GM12873 (cell line): Measurements from ENCODE around the gene INSYN1.

Source experiments
- TF ChIP-seq, protein P1 (sequence below): IDR thresholded peaks from 2 replicates; pipeline ENCODE4 v1.5.1; 2012; ENCODE audit warnings: low read depth, mild to moderate bottlenecking, moderate library complexity, low read length, control low read depth; ENCODE audit not compliant: insufficient read depth; ENCODE audit errors: missing control alignments

Gene INSYN1

DNA sequence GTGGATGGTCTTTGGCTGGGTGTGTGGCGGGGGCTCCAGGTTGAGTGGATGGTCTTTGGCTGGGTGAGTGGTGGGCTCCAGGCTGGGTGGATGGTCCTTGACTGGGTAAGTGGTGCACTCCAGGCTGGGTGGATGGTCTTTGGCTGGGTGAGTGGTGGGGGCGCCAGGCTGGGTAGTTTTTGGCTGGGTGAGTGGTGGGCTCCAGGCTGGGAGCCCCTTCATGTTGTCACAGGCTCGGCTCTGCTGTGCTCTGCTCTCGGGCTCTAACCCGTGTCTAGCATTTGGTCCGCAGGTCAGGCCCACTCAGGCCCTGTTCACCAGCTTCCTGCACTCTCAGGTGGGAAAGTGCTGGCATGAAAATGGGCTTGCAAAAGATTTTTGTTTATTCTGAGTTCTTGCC, 43.9 kb downstream of the INSYN1 start:
- TF ChIP-seq, protein P1, sequence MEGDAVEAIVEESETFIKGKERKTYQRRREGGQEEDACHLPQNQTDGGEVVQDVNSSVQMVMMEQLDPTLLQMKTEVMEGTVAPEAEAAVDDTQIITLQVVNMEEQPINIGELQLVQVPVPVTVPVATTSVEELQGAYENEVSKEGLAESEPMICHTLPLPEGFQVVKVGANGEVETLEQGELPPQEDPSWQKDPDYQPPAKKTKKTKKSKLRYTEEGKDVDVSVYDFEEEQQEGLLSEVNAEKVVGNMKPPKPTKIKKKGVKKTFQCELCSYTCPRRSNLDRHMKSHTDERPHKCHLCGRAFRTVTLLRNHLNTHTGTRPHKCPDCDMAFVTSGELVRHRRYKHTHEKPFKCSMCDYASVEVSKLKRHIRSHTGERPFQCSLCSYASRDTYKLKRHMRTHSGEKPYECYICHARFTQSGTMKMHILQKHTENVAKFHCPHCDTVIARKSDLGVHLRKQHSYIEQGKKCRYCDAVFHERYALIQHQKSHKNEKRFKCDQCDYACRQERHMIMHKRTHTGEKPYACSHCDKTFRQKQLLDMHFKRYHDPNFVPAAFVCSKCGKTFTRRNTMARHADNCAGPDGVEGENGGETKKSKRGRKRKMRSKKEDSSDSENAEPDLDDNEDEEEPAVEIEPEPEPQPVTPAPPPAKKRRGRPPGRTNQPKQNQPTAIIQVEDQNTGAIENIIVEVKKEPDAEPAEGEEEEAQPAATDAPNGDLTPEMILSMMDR: no peak

- TF ChIP-seq, protein P1: no peak
Measured at GRCh38 chr15:73708691-73709090, 44.5 kb downstream of the INSYN1 start.

- TF ChIP-seq, protein P1: peak; percentile 91
Measured at GRCh38 chr15:73704869-73705645, 48.1 kb downstream of the INSYN1 start.

DNA sequence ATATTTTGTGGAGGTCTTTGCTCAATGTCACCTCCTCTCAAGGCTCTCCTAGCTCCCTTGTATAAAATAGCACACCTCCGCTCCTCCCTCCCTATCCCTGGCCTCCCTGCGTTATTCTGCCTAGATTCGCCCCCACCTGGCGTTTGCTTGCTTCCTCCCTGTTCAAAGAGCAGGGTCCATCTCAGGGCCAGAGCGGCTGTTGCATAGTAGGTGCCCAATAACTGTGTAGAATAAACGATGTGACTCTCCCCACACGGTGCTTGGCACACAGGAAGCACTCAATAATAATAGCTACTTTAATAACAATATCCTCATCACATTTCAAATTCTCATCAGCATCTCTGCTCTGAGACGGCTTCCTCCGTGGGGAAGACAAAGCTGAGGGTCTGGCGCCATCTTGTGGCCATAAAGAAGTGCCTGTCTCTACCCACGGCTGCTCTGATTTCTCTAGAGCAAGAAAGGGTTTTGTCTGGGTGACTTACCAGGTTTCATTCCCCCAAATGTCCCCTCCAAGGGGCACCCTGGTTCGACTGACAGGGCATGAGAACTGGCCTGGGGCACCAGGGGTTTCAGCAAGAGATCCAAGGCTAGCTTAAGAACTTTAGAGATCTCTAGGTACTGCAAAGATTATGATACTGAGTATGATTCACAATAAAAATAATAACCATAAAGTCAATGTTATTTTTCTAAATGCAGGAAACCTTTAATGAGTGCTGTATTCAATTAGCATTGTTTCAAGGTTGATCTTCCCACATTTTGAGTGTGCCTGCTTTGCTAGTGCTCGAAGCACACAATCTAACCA, 52.9 kb downstream of the INSYN1 start:
- TF ChIP-seq, protein P1: peak; percentile 90

DNA sequence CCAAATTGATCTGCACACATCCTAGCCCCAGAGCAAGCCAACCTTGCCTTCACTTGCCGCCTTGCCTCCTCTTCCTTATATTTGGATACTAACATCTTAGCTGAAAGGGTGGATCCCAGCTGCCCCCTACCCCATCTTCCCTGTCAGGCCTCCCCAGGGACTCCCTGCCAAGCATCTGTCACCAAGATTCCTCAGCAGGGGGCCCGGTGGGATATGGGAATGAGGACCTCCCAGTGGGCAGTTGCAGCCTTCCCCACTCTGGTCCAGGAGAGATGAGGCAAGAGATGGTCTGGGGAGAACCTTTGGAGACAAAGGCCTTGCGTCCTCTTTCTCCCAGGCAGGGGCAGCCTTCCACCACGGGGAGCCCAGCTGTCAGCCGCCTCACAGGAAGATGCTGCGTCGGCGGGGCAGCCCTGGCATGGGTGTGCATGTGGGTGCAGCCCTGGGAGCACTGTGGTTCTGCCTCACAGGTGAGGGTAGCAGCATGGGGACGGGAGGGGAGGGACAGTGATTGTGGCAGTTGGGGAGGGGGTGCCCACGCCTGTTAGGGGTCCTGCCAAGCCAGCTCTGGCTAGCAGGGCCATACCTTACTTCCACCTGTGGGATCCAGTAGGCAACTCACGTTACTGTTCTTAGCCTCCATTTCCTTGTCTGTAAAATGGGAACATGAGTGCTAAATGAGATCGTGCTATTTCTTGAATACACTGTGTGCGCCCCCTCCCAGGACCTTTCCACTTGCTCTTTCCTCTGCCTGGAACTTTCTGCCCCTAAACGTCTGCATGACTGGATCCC, 53.7 kb downstream of the INSYN1 start:
- TF ChIP-seq, protein P1: no peak

- TF ChIP-seq, protein P1: no peak
Measured at GRCh38 chr15:73697033-73697467, 56.1 kb downstream of the INSYN1 start.

- TF ChIP-seq, protein P1: no peak
Measured at GRCh38 chr15:73696641-73697001, 56.5 kb downstream of the INSYN1 start.
